Stimulated activated CD4-positive, alpha-beta T cell treated with anti-CD3 and anti-CD28 coated beads, Interleukin-15, amount 100 ng/mL, for 48 hours (primary cell): ENCODE data around the gene TMEM94.

Source experiments
- DNase-seq, 2 donors: peaks; one replicate each; pipeline ENCODE4 v3.0.0-alpha.2; 2020; ENCODE audit warnings: low read depth in 2 of 2

TMEM94 gene

GRCh38 chr17:75524970-75525805 lies 68.8 kb downstream of the TMEM94 start, which contains the start of gene LLGL2:
Gene LLGL2, plus strand, starts transcription at chr17:75525697. Its CDS starts 17,730 bp downstream, at chr17:75543427.
- DNase-seq, result peak; percentile 43 to 74

- DNase-seq, result no peak
Observed at GRCh38 chr17:75525806-75526554, 69.5 kb downstream of the TMEM94 start.

- DNase-seq, result no peak
Observed at GRCh38 chr17:75526555-75527270, 70.3 kb downstream of the TMEM94 start.

- DNase-seq, result no peak
Observed at GRCh38 chr17:75530837-75531720, 74.6 kb downstream of the TMEM94 start.

- DNase-seq, result no peak
Observed at GRCh38 chr17:75531721-75532072, 75.3 kb downstream of the TMEM94 start.

GRCh38 chr17:75535119-75535537 lies 78.7 kb downstream of the TMEM94 start:
- DNase-seq, result peak in 1 of 2 donors; percentile 57

- DNase-seq, result no peak
Observed at GRCh38 chr17:75535871-75536270, 79.4 kb downstream of the TMEM94 start.

GRCh38 chr17:75536366-75536765 lies 79.9 kb downstream of the TMEM94 start:
- DNase-seq, result no peak

- no peak for DNase-seq
Observed at GRCh38 chr17:75539967-75540729, 83.7 kb downstream of the TMEM94 start.

GRCh38 chr17:75540923-75541503 lies 84.6 kb downstream of the TMEM94 start:
- no peak for DNase-seq

GRCh38 chr17:75542229-75542628 lies 85.8 kb downstream of the TMEM94 start:
- DNase-seq, result no peak

- DNase-seq, result no peak
Observed at GRCh38 chr17:75542728-75543336, 86.4 kb downstream of the TMEM94 start.

- no peak for DNase-seq
Observed at GRCh38 chr17:75544250-75544649, 87.8 kb downstream of the TMEM94 start.

- DNase-seq, result no peak
Observed at GRCh38 chr17:75546181-75546580, 89.7 kb downstream of the TMEM94 start.

GRCh38 chr17:75547091-75547490 lies 90.7 kb downstream of the TMEM94 start:
- no peak for DNase-seq

GRCh38 chr17:75548813-75549212 lies 92.4 kb downstream of the TMEM94 start:
- no peak for DNase-seq
